Measurements from ENCODE around the gene MCM6. TPM values are rescaled to one million over a fixed set of nuclear protein-coding genes. Genes with fewer than 3 reads are reported as not detected.

MCM6 gene
- 62.5 TPM for total RNA-seq

DNA sequence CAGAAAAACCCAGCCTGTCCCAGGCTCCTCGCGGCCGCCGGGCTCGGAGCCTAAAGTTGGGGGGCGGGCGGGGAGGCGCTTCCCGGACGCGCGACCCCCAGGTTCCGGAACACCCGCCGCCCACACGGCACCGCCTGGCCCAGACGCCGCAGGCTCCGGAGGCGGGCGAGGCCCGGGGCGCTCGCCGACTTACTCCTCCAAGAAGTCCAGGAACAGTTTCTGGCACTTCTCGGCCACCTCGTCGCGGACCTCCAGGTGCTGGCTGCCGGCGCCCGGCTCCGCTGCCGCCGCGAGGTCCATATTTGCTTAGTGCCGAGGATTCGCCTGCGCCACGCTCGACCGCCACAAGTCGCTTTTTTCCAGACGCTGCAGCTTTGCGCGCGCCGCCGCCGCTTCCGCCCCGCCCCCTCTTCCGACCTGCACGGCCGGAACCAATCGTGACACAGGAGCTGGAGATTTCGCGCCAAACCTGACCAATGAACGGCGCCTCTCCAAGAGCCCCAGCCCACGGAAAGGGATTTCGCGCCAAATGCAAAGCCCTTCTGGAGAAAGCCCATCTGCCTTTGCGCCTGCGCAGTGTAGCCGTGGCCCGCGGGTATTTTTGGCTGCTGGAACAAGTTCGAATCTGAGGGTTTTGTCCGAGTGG lies at the start of gene MCM6:
TSS of gene MCM6 (minus strand) at position 378 of the 646 bp plus-strand sequence. CDS start at position 300, 78 bp downstream.
- H3K36me3 ChIP-seq, result peaks cover under 1 to 4% of the 10 kb centered on the region in 2 donors
- peak within 1 kb of the TSS; percentile 87 to 91 for H3K27ac ChIP-seq
- H3K27me3 ChIP-seq, result no peaks in the 10 kb centered on the region
- H3K4me1 ChIP-seq, result peaks cover 0 to 5% of the 10 kb centered on the region in 2 donors
- peak; percentile 92 to 98 for DNase-seq (ENCODE audit: low spot score in 2 of 2)
- no peak for TF ChIP-seq CTCF (IDR thresholded peaks at IDR 0.05)
- peak within 1 kb of the TSS; percentile 82 to 83 for H3K4me3 ChIP-seq
- intact Hi-C loops (cut with DNase I), result loop anchor here (1.0 to 10.0 kb wide), 4 partner anchors 109 to 821 kb away; partner anchors contain the start of genes DARS1, R3HDM1, RAB3GAP1 and UBXN4
- no peaks in the 10 kb centered on the region for H3K9me3 ChIP-seq

DNA sequence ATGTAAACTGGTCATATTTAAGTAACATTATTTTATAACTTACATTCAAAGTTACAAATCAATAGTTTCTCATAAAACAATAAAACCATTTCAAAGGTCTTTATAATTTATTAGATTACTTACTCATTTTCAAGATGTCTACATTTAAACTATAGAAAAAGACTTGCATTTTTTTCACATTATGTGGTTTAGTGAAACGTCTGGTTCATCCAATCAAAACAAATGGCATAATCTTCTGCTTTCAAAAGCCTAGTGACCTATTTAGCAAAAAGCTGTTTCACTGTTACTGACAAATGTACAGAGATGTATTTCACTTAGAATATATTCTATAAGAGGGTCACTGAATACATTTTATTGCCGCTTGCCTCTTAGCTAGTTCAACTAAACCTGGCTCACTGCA lies 49.3 kb upstream of the MCM6 start:
- Histone ChIP-seq H3K4me1 (no peaks in the 10 kb centered on the region), H3K27me3 (no peaks in the 10 kb centered on the region), H3K36me3 (peaks cover 9 to 35% of the 10 kb centered on the region in 2 donors), H3K27ac (no peak overlapping the region), H3K9me3 (no peaks in the 10 kb centered on the region), H3K4me3 (no peak overlapping the region)
- intact Hi-C loops (cut with DNase I), result no loop called here
- no peak for DNase-seq (ENCODE audit: low spot score in 2 of 2)
- no peak for TF ChIP-seq CTCF (IDR thresholded peaks at IDR 0.05)

DNA sequence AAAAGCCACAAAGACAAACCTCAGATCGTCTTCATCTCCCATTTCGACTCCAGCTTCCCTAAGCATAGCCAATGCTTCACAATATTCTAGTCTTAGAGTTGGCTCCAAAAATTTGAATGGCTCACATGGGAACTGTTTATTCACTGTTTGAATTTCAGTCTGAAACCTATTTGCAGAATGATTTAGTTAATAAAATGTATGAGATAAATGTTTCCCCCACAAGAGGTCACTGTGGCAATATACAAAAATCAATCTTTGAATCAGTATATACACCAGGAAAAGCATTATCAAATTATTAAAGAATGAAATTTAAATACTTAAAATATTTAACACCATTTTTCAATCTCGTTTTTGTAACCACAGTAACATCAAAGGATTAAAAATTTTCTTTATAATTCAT lies 40.0 kb upstream of the MCM6 start:
- no peak overlapping the region for H3K27ac ChIP-seq
- peaks cover 6 to 34% of the 10 kb centered on the region in 2 donors for H3K36me3 ChIP-seq
- H3K9me3 ChIP-seq, result no peaks in the 10 kb centered on the region
- intact Hi-C loops (cut with DNase I), result no loop called here
- H3K4me1 ChIP-seq, result no peaks in the 10 kb centered on the region
- H3K27me3 ChIP-seq, result no peaks in the 10 kb centered on the region
- no peak for DNase-seq (ENCODE audit: low spot score in 2 of 2)
- H3K4me3 ChIP-seq, result no peak overlapping the region
- peak in 1 of 3 experiments; percentile 35 for TF ChIP-seq CTCF (IDR thresholded peaks at IDR 0.05)

DNA sequence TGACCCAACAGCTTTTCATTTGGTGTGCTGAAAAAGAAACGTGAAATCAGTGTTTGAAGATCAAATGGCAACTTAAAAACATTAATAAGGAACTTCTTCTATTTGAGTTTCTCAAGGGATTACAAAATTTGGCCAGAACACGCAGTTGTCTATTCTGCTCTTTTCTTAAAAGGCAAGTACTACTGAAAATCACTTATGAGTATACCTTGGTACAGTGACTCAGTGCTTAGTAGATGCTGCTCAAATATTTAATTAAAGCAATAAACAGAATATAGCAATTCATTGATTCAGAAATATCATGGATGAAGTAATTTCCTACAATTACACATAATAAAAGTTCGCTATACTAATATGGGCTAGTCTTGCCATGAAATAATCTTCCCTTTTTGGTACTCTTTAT lies 38.2 kb upstream of the MCM6 start:
- peaks cover 6 to 35% of the 10 kb centered on the region in 2 donors for H3K36me3 ChIP-seq
- H3K9me3 ChIP-seq, result no peaks in the 10 kb centered on the region
- no peak for DNase-seq (ENCODE audit: low spot score in 2 of 2)
- no peak overlapping the region for H3K27ac ChIP-seq
- TF ChIP-seq CTCF (IDR thresholded peaks at IDR 0.05), result no peak
- intact Hi-C loops (cut with DNase I), result loop anchor here (5.0 kb wide), 1 partner anchor 1923 kb away; no protein-coding TSS in a partner anchor
- H3K4me1 ChIP-seq, result no peaks in the 10 kb centered on the region
- H3K27me3 ChIP-seq, result no peaks in the 10 kb centered on the region
- H3K4me3 ChIP-seq, result no peak overlapping the region

- Histone ChIP-seq H3K4me3 (no peak overlapping the region), H3K4me1 (no peaks in the 10 kb centered on the region), H3K27me3 (no peaks in the 10 kb centered on the region), H3K9me3 (no peaks in the 10 kb centered on the region), H3K36me3 (peaks cover 6 to 40% of the 10 kb centered on the region in 2 donors), H3K27ac (no peak overlapping the region)
- DNase-seq (ENCODE audit: low spot score in 2 of 2), result no peak
- intact Hi-C loops (cut with DNase I), result loop anchor here (5.0 kb wide), 1 partner anchor 1923 kb away; no protein-coding TSS in a partner anchor
- TF ChIP-seq CTCF (IDR thresholded peaks at IDR 0.05), result peak; percentile 32 to 83 (median 69)
These were observed 37.6 kb upstream of the MCM6 start for GRCh38 chr2:135913727-135914365.

Measured in ascending aorta (tissue), 2 donors.